Stomach (tissue), 4 donors: ENCODE results near the gene NCK2.

Experiments
- EP300 ChIP-seq: sonication (generic); formaldehyde crosslinking; IDR thresholded peaks from one replicate; pipeline ENCODE4 v1.6.1; 2017; ENCODE audit warnings: antibody characterized with exemption
- POLR2A ChIP-seq, 4 donors: fragments of 450-650 bp; IDR thresholded peaks; one replicate each; pipeline ENCODE4 v1.6.1; 2016; ENCODE audit warnings: antibody characterized with exemption in 4 of 4, control low read depth in 2 of 4, mild to moderate bottlenecking in 1 of 4, moderate library complexity in 1 of 4
- TF ChIP-seq, protein P1 (sequence below), 7 experiments: fragments of 450-650 bp in 4 of 7; fragments of 200-600 bp in 3 of 7; sonication (generic) in 3 of 7; IDR thresholded peaks; one replicate each; pipeline ENCODE4 v1.5.1; 2016 to 2019; ENCODE audit warnings: antibody characterized with exemption in 7 of 7, control low read depth in 2 of 7, mild to moderate bottlenecking in 1 of 7

DNA sequence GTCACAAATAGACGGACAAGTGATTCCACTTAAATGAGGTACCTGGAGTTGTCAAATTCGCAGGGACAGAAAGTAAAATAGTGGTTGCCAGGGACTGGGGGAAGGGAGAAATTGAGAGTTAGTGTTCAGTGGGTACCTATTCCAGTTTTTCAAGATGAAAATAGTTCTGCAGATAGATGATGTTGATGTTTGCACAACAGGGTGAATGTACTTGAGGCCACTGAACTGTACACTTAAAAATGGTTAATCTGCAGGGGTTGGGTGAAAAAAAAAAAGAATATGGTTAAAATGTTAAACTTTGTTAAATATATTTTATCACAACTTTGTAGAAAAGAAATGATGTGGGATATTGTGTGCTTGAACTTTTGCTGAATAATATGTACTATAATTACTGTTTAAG lies 102.3 kb downstream of the NCK2 start:
- TF ChIP-seq, protein P1, sequence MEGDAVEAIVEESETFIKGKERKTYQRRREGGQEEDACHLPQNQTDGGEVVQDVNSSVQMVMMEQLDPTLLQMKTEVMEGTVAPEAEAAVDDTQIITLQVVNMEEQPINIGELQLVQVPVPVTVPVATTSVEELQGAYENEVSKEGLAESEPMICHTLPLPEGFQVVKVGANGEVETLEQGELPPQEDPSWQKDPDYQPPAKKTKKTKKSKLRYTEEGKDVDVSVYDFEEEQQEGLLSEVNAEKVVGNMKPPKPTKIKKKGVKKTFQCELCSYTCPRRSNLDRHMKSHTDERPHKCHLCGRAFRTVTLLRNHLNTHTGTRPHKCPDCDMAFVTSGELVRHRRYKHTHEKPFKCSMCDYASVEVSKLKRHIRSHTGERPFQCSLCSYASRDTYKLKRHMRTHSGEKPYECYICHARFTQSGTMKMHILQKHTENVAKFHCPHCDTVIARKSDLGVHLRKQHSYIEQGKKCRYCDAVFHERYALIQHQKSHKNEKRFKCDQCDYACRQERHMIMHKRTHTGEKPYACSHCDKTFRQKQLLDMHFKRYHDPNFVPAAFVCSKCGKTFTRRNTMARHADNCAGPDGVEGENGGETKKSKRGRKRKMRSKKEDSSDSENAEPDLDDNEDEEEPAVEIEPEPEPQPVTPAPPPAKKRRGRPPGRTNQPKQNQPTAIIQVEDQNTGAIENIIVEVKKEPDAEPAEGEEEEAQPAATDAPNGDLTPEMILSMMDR (IDR thresholded peaks at IDR 0.05) = no peak
- no peak for TF ChIP-seq EP300
- TF ChIP-seq POLR2A (IDR thresholded peaks at IDR 0.05) = no peak
